ENCODE results near the gene POFUT1.
"Not testable (repeated sequence)": the region's sequence is repeated elsewhere in the genome, so short reads cannot be mapped to it uniquely, and the experiment has no call there.

The POFUT1 gene

GRCh38 chr20:32189691-32190615, 17.7 kb upstream of the POFUT1 start:
- peak in 1 of 2 experiments; percentile 77 for DNase-seq

- peak in 1 of 2 experiments; percentile 35 for DNase-seq
These were observed 16.9 kb upstream of the POFUT1 start for GRCh38 chr20:32190616-32191415.

- DNase-seq = no peak
These were observed 16.3 kb upstream of the POFUT1 start for GRCh38 chr20:32191422-32191821.

DNA sequence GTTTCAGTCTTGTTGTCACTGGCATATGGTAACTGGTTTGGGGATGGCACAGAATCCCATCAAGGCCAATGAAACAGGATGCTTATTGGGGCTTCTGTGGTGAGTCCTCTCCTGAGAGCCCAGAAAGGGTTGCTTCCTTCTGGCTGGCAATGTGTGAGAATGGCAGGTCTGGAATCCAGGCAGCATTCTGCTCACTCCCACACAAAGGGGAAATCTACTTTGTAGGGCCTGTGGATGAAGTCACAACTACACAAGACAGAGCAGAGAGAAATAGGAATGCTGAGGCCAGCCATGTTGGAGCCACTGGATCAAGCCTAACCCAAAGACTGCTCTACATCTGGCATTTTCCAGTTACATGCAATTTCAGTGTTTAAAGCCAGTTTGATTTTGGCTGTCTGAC, 15.8 kb upstream of the POFUT1 start:
- no peak for DNase-seq

DNA sequence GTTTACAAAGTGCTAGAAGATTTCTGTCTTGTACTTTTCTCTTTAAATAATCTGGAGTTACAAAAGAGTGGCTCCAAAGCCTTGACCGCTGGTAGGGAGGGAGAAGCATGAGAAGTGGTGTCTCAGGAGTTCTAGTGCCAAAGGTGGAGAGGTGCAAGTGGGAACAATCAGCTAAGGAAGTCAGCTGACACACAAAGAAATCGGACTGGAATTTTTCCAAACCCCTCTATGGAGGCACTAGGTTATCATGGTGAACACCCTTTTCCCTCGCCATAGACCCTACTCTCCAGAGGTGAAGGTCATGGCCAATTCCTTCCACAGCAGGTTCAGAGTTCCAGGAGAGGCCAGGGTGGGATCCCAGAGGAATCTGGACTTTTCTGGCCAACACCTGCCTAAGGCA, 15.0 kb upstream of the POFUT1 start:
- DNase-seq = no peak

DNA sequence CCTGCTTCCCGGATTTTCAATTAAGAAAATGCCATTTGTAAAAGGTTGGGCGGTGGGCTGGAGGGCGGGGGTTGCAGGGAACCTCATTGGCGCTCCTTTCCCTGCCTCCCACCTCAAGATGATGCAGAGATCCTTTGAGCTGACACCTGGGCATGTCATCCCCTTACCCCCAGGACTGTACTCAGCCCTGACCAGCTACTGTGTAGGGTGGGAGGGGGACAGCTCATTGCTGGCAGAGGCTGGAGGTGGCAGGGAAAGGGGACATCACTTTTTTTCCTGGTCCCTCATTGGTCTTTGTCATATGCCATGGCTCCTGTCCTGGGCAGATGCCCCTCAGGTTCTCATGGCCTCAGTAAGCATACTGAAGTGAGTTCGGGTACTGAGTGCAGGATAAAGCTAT, 14.3 kb upstream of the POFUT1 start:
- DNase-seq = not testable (repeated sequence)

- no peak for DNase-seq
These were observed 13.7 kb upstream of the POFUT1 start for GRCh38 chr20:32193996-32194395.

DNA sequence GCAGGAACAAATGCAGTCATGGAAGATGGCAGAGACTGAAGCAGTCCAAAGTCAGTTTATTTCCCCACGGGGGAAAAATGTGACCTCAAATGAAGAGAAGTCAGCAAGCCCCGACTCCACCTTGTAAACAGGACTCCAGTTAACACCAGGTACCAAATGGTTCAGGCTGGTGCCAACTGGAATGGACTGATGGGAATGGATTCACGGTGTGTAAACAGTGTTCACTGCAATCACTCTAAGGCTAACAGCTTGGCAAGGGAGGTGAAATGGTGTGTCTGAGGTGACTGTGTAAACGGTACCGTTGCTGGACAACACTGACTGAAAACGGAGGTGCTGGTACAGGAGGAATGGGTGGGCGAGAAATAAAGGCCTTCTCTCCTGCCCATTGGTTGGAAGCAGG, 12.1 kb upstream of the POFUT1 start:
- no peak for DNase-seq

DNA sequence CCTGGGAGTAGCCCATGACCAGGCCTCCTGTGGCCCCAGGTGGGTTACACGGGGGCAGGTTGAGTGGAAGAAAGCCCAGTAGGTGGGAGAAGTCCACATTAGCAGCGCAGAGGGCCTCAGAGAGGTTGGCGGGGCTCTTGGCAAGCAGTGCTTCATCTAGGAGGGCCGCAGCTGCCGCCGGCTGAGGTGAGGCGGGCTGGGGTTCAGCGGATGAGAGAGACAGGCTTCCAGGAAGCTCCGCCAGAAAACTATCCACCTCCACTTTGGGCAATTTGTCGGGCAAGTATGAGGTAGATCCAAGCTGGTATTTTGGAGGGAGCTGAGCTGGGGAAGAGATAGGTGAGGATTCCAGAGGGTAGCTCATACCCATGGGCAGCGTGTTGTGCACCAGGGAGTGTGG, 11.1 kb upstream of the POFUT1 start:
- not testable (repeated sequence) for DNase-seq

DNA sequence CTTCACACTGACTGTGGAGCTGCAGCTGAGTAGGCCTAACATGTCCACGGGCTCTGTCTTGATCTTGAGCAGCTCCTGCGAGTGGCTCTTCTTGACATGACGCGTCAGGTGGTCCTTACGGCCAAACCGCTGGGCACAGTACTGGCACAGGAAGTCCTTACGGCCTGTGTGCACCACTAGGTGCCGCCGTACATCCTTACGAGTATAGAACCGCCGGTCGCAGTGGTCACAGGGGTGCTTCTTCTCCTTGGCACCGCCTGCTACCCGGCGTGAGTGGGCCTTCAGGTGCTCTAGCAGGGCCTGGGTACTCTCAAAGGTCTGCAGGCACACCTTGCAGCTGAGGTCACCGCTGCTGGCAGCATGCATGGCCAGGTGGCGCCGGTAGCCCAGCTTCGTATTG, 10.5 kb upstream of the POFUT1 start:
- DNase-seq = not testable (repeated sequence)

GRCh38 chr20:32199006-32199405, 8.7 kb upstream of the POFUT1 start:
- no peak for DNase-seq

DNA sequence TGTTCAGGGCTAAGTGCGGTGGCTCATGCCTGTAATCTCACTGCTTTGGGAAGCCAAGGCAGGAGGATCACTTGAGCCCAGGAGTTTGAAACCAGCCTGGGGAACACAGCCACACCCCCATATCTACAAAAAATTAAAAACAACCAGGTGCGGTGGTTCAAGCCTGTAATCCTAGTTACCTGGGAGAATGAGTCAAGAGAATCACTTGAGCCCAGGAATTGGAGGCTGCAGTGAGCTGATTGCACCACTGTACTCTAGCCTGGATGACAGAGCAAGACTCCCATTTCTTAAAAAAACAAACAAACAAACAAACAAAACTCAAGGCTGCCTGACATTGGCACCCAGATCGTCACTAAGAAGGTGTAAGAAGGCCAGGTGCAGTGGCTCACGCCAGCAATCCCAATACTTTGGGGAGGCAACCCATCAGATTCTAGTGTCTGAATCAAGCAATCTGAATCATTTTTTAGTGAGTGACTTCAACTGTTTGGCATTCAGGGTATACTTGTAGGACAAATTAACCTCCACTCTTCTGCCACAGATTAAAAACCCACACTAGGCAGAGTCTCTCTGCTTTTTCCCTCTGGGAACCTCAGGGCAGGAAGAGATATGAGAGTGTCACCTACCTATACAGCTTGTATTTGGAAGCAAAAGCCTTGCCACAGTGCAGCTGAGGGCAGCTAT, 6.2 kb upstream of the POFUT1 start:
- DNase-seq = no peak

GRCh38 chr20:32201977-32202363, 5.7 kb upstream of the POFUT1 start:
- no peak for DNase-seq

GRCh38 chr20:32203356-32204204, 4.1 kb upstream of the POFUT1 start:
- DNase-seq = no peak

DNA sequence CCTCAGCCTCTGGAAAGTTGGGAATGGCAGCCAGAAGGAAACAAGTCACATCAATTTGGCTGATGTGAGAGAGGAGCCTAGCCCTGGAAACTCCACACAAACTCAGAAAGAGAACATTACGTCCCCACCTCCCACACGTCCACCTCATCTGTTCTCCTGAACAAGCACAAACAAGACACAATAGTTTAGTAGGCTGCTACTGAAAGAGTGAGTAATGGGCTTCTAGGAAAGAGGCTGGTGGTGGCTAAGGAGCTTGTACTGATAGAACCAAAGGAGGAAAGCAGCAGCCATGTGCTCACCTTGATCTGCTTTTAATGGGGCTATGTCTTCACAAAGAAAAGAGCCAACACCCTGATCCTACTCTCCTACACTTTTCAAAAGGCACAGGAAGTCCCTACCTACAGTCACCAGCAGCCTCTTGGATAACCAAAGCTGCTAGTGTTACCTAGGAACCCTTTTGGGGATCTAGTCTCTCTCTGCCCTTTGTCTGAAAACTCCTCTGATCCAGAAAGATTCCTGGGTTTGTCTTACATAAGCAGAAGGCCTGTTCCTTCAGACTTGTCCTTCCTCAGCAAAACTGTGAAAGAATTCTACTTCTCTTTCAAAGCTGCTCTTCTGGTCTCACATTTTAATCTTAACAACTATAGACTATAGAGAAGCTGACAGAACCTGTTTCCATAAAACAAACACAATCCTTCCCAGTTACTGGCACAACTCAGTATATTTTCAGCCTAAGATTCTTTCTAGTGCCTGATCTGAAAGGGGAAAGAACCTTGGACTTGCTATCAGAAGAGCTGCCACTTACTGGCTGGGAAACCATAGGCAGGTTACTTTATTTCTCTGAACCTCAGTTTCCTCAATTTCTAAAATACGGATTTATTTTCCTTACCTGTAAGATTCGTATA, 3.2 kb upstream of the POFUT1 start:
- DNase-seq = no peak

DNA sequence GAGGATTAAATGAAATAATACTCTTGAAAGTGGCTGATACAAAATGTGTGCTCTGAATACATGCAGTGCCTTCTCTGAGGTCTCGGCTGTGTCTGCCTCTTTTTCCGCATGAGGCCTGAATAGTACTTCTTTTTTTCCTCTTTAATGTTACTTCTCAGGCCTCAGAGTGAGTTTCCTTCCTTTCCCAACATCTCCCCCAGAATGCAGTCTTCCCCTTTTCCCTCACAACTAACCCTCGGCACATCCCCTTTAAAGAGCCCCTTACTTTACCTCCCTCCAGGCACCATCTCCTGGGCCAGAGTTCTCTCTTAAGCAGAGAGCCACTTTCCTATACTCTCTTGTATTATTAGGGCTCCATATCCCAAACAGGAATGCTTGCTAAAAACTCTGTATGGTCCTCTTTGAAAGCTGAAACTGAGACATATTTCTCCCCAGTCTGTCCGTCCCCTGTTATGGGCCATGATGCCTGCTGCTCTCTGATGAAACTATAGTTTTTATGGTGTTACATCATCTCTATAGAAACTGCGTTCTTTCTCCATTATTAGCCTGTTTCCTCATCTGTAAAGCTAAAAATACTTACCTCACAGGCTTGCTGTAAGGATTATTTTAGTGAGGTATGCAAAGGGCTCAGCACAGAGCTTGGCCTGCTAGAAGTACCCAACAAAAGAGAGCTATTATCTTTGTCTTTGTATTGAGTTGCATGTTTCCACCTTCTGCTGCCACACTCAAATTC, 2.4 kb upstream of the POFUT1 start:
- no peak for DNase-seq

DNA sequence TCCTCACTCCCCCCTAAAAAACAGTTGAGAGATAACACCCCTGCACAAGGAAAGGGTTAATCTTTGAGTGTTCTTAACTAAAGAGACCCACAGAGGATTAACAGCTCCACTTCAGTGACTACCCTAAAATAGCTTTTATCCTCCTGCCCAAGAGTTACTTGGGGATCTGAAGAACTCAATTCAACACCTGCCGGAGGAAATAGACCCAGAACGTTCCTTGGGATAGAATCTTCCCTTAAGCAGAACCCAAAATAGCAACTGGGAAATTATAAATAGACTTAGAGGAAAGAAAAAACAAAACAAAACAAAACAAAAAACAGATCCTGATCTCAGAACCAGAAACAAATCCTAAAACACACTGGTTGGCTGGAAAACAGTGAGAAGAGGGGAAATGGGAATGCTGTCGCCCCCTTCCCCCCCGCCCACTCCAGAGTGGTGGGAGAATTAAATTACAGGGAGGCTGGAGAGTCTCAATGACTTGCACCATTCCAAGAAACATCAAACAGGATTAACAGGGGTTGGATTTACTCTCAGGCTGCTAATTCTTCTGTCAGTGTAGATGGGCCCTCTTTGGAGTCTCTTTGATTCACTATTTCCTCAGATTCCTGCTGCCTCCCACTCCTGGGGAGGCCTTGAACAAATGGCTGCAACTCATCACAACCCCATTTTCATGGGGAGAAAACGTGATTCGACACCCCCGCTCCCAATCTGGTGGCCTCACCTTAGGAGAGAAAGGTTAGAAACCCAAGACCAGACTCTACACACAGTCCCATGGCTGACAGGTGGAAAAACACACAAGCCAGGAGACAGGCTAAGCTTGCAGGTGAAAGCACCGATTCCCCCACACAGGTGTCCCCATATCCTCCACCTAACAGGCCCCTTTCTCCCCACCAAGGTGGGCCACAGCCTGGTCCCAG, 1.6 kb upstream of the POFUT1 start:
- peak; percentile 95 to 98 for DNase-seq

DNA sequence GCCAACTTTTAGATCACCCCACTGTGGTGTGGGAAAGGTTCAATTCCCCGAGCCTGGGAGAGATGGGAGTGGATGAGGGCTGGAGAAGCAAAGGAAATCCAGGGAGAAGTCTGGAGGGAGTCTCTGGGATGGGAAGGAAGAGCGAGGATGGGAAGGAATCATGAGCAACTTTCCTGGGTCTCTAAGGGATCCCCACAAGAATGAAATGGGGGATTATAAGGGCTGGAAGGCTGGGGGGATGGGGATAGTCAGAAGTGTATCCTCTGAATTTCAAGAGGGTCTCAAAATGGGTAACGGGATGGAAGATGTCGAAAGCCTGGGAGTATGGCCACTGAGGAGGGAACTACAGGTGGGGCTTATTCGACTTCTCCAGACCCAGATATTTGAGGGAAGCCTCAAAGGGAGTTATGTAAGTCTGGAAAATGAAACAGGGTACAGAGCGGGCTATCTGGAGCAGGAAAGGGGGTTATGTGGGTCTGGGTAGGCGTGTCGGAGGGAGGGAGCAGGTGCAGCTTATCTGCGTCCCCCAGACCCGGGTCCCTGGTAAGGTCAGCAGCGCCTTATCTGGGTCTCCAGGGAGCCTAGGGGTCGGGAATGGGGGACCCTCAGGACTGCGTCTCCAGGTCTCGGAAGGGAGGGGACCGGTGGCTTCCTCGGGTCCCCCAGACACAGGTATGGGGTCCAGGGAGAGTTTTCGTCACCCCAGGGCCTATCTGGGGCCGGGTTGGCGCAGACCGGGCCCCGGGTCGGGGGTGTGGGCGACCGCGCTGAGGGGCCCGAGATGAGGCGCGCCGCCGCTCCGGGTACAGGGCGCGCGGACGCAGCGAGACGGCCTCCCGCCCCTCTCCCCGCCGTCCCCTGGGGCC, 687 bp upstream of the POFUT1 start:
- DNase-seq = no peak

Measured in NCI-H524 (cell line).